SJCRH30 (cell line): ENCODE results near the gene PPP2R5C. TPM values are rescaled to one million over a fixed set of nuclear protein-coding genes. Genes with fewer than 3 reads are reported as not detected.

Experiments
- DNase-seq, 2 experiments: peaks; one replicate each; pipeline ENCODE4 v3.0.0-alpha.2; 2015 to 2020
- H3K27ac ChIP-seq: fragments of 250-450 bp; sonication (Bioruptor Pico); 2 replicates; pipeline ENCODE4 v1.5.1; 2020; ENCODE audit warnings: mild to moderate bottlenecking, moderate library complexity
- H3K27me3 ChIP-seq: fragments of 250-450 bp; sonication (Bioruptor Pico); 2 replicates; pipeline ENCODE4 v1.5.1; 2020; ENCODE audit warnings: mild to moderate bottlenecking, moderate library complexity
- H3K36me3 ChIP-seq: fragments of 250-450 bp; sonication (Bioruptor Pico); 2 replicates; pipeline ENCODE4 v1.5.1; 2020; ENCODE audit warnings: mild to moderate bottlenecking, moderate library complexity
- H3K4me1 ChIP-seq: fragments of 250-450 bp; sonication (Bioruptor Pico); 2 replicates; pipeline ENCODE4 v1.5.1; 2020; ENCODE audit warnings: mild to moderate bottlenecking, moderate library complexity
- H3K4me3 ChIP-seq: fragments of 250-450 bp; sonication (Bioruptor Pico); 2 replicates; pipeline ENCODE4 v1.5.1; 2020; ENCODE audit warnings: mild to moderate bottlenecking, moderate library complexity
- H3K9me3 ChIP-seq: fragments of 250-450 bp; sonication (Bioruptor Pico); replicated peaks from 2 replicates; pipeline ENCODE4 v1.5.1; 2020; ENCODE audit warnings: mild to moderate bottlenecking, moderate library complexity
- total RNA-seq: library from RNA; depleted of rRNA; stranded (reverse); fragments of >200 nt; shearing (Covaris generic); gene quantifications from 2 replicates; pipeline ENCODE4 v1.2.3, GENCODE V29; 2014

The PPP2R5C gene
- total RNA-seq, 1 experiment from 2014 or later: 161 TPM

DNA sequence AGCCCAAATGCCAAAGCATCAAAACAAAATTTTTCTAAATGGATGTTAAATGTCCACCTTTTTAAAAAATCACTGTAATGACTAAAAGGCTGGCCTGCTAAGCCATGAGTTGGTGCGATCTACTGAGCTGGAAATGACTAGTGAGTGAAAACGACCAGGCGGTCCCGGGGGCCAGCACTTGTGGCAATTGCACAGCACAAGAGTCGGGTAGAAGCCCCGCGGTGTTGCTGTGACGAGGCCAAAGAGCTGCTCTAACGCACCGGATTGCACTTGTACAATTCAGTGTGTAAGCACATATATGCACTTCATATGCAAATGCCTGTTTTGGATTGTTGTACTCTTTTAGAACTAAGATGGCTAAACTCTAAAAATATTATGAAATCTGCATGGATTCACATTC lies 138.7 kb downstream of the PPP2R5C start:
- Histone ChIP-seq H3K4me3 (no peak overlapping the region), H3K4me1 (no peaks in the 10 kb centered on the region), H3K9me3 (no peaks in the 10 kb centered on the region), H3K27me3 (no peaks in the 10 kb centered on the region), H3K27ac (no peak overlapping the region), H3K36me3 (peaks cover 50% of the 10 kb centered on the region)
- no peak for DNase-seq

DNA sequence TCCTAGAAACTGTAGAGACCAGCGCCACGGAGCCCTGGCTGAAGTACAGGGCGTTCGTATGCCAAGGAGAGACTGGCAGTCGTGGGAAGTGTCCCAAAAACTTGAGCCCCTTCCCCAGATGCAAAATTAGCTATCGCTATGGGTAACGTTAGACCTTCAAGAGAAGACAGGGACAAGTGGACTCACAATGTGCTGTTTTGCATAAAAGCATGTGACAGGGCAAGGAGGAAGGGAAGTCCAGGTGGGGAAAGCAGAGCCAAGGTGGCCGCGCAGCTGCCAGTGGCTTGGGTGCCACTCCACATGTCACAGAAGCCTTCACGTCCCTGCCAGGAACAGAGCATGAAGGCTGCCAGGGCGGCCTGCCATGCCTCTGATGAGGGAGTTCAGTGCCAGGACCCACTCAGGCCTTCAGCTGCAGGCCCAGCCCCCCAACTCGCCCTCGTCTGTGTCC lies 141.6 kb downstream of the PPP2R5C start:
- Histone ChIP-seq H3K4me1 (no peaks in the 10 kb centered on the region), H3K9me3 (no peaks in the 10 kb centered on the region), H3K36me3 (peaks cover 55% of the 10 kb centered on the region), H3K4me3 (no peak overlapping the region), H3K27me3 (no peaks in the 10 kb centered on the region), H3K27ac (no peak overlapping the region)
- DNase-seq: no peak

DNA sequence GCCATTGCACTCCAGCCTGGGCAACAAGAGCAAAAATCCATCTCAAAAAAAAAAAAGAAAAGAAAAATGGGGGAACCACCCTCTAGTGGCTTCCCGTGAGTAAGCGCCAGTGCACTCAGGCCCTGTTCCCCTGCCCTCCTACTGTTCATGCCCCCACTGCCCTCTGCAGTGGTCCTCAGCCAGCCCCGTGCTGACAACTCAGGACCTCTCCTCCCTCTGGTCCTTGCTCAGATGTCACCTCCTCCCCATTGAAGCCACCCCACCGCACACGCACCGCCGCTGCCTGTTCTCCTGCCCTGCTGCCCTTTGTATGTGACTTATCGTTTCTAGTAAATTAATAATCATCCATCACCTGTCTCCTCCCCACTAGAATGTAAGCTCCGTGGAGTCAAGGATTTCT lies 144.1 kb downstream of the PPP2R5C start:
- Histone ChIP-seq H3K4me1 (no peaks in the 10 kb centered on the region), H3K27ac (no peak overlapping the region), H3K4me3 (no peak overlapping the region), H3K27me3 (no peaks in the 10 kb centered on the region), H3K36me3 (peaks cover 56% of the 10 kb centered on the region), H3K9me3 (no peaks in the 10 kb centered on the region)
- no peak for DNase-seq

DNA sequence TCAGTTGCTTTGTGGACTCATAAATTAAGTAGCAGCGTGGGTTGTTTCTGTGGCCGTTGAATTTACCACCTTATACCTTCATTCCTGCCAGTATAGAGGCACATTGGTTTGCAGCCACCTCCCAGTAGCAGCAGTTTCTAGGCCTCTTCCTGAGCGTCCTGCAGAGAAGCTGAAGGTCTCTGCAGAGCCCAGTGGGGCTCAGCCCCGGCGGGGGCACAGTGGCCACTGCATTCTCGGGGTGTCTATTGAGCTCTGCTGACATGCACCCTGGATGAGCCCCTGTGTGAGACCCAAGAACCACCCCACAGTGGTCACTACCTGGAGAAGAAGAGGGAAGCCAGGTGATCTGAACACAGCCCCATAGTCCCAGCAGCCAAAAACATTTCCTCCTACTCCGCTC lies 145.1 kb downstream of the PPP2R5C start:
- H3K9me3 ChIP-seq: no peaks in the 10 kb centered on the region
- no peak overlapping the region for H3K27ac ChIP-seq
- peaks cover 53% of the 10 kb centered on the region for H3K36me3 ChIP-seq
- no peak overlapping the region for H3K4me3 ChIP-seq
- DNase-seq: no peak
- H3K27me3 ChIP-seq: no peaks in the 10 kb centered on the region
- H3K4me1 ChIP-seq: no peaks in the 10 kb centered on the region

DNA sequence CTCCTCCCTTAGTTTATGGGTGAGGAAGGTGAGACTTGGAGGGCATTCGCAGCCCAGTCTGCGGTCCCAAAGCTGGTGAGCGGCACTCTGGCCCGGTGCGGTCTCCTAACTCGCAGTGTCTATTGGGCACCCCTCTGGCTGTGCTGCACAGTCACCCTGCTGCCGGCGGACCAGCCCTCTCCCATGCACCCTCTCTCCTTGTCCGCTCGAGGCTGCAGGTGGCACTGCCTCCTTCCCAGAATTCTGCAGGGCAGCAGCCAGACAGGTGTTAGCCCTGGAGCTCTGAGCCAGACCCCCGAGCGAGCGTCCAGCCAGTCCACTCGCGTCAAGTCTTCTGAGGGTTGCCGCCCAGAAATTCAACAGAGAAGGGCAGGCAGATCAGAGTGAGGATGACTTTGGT lies 146.1 kb downstream of the PPP2R5C start:
- Histone ChIP-seq H3K36me3 (peaks cover 53% of the 10 kb centered on the region), H3K27me3 (no peaks in the 10 kb centered on the region), H3K4me1 (no peaks in the 10 kb centered on the region), H3K4me3 (no peak overlapping the region), H3K9me3 (no peaks in the 10 kb centered on the region), H3K27ac (no peak overlapping the region)
- no peak for DNase-seq

DNA sequence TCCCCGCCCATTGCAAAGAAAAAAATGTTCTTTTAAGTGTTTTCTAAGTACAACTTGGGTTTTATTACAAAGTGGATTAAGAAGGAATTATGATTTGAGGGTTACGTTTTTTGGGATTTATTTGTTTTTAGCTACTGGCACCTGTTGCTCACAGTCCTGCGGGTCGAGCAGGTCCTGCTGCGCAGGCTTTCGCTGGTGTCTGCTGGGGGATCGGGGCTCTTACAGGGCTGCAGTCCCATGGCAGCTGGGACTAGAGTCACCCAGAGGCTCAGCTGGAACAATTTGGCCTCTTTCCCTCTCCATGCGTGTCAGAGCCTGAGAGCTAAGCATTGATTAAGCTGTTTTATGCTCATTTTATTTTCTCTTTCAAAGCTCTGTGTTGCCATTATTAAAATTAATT lies 147.3 kb downstream of the PPP2R5C start:
- Histone ChIP-seq H3K4me3 (no peak overlapping the region), H3K9me3 (no peaks in the 10 kb centered on the region), H3K36me3 (peaks cover 56% of the 10 kb centered on the region), H3K27ac (no peak overlapping the region), H3K4me1 (no peaks in the 10 kb centered on the region), H3K27me3 (no peaks in the 10 kb centered on the region)
- no peak for DNase-seq

DNA sequence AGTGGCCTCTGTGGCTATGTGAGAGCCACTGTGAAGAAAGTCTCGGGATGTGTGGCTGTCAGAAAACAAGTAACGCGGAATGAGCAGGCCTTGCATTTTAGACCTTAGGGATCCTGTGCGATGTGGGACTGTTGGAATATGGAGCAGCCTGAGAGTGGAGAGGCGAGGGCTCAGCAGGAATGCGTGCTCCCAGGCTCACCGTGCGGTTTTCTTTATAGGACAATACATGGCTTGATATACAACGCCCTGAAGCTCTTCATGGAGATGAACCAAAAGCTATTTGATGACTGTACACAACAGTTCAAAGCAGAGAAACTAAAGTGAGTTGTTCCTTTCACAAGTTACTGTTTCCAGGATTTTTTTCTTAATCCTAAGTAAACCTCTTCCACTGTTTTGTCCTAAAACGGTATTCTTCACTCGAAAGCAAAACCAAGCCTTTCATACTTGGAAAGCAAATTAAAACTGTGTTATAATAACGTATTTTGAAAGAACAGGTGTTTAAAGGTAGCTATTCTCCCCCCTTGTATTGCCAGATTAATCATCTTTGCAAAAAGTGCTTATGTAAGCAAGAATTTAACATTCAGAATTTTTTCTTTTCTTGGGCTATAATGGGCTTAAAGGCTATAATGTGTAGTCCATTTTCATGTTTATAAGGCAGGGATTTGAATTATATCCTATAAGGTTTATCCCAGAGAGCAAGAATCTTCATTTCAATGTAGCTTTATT lies 148.0 kb downstream of the PPP2R5C start:
- Histone ChIP-seq H3K36me3 (peaks cover 53% of the 10 kb centered on the region), H3K4me3 (no peak overlapping the region), H3K27me3 (no peaks in the 10 kb centered on the region), H3K27ac (no peak overlapping the region), H3K4me1 (no peaks in the 10 kb centered on the region), H3K9me3 (no peaks in the 10 kb centered on the region)
- DNase-seq: no peak

DNA sequence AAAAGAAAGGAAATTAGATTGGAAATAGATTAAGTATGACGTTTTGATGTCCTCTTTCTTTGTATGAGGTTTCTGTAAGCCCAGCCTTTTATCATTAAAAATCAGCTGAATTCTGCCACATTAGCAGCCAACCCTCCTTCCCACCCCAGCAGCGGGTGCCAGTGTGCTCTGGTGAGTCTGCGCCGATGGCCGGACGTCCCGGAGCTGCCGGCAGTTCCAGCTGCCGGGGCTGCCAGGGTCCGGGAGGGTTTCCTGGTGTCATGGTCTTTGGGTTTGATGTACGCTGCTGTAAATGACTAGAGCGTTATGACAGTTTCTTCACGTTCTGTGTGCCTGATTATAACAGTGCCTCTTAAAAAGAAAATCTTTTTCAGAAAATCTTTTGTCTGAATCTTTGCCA lies 151.3 kb downstream of the PPP2R5C start:
- H3K9me3 ChIP-seq: no peaks in the 10 kb centered on the region
- no peak for DNase-seq
- H3K36me3 ChIP-seq: peaks cover 29% of the 10 kb centered on the region
- H3K4me1 ChIP-seq: no peaks in the 10 kb centered on the region
- H3K27ac ChIP-seq: no peak overlapping the region
- H3K27me3 ChIP-seq: no peaks in the 10 kb centered on the region
- H3K4me3 ChIP-seq: no peak overlapping the region

DNA sequence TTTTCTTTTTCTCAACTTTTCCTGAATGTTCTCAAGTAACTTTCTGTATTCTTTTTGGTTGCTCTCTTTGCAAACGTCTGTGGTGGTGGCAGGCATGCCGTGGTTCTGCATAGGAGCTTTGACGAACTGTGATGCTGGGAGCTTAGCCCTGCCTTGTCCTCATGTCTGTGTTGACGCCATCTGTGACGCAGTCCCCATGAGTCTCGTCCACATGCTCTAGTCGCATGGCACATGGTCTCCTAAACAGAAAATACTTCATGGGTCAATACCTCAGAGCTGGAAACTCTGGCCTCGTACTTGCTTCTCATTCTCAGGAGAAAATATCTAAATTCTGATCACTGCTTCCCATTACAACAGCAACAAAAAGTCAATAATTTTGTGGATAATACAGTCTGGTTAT lies 152.6 kb downstream of the PPP2R5C start:
- no peak for DNase-seq
- Histone ChIP-seq H3K9me3 (no peaks in the 10 kb centered on the region), H3K4me1 (no peaks in the 10 kb centered on the region), H3K27ac (no peak overlapping the region), H3K27me3 (no peaks in the 10 kb centered on the region), H3K4me3 (no peak overlapping the region), H3K36me3 (peaks cover 27% of the 10 kb centered on the region)

DNA sequence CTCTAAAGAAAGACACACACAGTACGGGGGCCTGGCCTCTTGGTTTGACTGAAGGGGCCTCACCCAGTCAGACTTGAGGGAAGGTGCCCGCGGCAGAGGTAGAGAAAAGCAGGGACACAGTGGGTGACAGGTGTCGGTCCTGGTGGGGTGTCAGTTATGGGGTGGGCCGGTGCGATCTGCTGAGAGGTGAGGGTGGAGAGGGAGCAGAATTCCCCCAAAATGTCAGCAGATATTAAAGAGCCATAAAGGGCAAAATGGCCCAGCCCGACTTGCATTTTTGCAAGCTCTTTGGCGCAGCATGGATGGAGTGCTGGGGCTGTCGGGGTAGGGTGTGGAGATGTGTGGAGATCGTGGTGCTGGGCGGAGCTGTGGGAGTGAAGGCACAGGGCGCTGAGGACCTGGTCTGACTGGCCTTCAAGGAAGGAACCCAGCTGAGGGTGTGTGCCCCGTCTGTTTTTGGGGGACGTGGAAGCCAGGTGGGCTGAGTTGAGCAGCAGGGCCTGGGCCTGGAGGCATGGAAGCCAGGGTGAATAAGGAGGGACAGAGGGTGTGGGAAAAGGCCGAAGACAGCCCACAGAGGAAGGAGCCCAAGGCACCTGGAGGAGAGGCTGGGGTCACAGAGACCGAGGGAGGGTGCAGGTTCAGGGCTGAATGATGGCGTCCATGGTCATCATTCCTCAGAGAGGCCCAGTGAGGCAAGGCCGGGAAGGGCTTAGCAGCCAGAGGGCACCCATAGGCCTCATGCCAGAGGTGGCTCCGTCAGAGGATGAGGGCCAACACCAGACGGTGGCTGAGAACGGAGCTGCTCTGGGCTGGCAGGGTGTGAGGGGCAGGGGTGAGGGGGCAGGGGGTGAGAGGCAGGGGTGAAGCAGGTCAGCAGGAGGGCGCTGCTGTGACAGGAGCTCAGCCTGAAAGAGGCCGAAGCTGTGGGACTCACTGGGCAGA lies 154.6 kb downstream of the PPP2R5C start:
- Histone ChIP-seq H3K36me3 (peaks cover 20% of the 10 kb centered on the region), H3K27me3 (no peaks in the 10 kb centered on the region), H3K4me1 (no peaks in the 10 kb centered on the region), H3K27ac (no peak overlapping the region), H3K4me3 (no peak overlapping the region), H3K9me3 (no peaks in the 10 kb centered on the region)
- no peak for DNase-seq

DNA sequence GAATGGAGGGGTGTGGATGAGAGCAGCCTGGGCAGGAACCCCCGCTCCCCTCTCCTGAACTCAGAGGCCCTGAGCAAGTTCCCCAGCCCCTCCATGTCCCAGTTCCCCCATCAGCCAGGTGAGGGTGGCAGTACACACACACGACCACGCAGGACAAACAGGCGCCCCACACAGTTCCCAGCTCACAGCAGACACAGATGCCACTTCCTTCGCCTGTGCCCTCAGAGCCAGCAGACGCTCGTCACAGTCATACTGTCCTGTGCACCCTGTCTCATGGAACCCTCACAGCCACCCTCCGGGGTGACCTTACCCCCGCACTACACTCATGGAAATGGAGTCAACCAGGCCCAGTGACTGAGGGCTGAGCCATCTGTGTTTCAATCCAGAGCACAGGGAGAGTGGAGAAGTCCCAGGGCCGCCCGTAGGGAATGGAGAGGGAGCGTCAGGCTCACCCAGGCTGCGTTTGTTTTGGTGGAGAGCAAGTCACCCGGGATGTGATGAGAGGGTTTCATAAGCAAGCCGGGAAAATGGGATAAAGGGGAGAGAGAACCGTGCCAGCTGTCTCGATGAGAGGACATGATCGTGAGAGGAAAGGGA lies 155.4 kb downstream of the PPP2R5C start:
- Histone ChIP-seq H3K4me3 (no peak overlapping the region), H3K27me3 (no peaks in the 10 kb centered on the region), H3K27ac (no peak overlapping the region), H3K4me1 (no peaks in the 10 kb centered on the region), H3K9me3 (no peaks in the 10 kb centered on the region), H3K36me3 (peaks cover 17% of the 10 kb centered on the region)
- no peak for DNase-seq

DNA sequence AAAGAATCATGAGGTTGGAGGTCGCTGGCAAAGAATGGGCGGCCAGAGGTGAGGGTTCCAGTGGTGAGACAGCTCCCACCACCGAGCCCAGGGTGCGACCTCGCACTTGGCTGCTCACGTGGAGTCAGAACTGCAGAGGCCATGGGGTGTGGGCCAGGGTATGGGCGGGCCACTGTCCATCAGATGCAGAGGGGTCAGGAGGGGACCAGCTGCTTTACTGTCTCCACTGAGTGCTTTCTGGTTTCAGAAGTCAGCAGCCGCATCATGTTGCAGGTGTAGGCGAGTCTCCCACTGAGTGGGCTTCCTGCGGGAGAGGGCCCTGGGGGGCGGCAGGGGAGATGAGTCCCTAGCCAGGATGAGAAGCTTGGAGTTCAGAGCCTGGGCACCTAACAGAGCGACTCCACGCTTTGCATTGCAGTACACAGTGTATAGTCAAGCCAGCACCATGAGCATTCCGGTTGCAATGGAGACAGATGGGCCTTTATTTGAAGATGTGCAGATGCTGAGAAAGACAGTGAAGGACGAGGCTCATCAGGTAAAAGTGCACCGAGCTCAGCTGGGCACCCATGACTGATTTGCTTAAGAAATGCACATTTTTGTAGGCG lies 156.0 kb downstream of the PPP2R5C start:
- no peak for DNase-seq
- H3K36me3 ChIP-seq: peaks cover 11% of the 10 kb centered on the region
- H3K4me1 ChIP-seq: no peaks in the 10 kb centered on the region
- H3K27me3 ChIP-seq: no peaks in the 10 kb centered on the region
- H3K27ac ChIP-seq: no peak overlapping the region
- H3K9me3 ChIP-seq: no peaks in the 10 kb centered on the region
- no peak overlapping the region for H3K4me3 ChIP-seq

DNA sequence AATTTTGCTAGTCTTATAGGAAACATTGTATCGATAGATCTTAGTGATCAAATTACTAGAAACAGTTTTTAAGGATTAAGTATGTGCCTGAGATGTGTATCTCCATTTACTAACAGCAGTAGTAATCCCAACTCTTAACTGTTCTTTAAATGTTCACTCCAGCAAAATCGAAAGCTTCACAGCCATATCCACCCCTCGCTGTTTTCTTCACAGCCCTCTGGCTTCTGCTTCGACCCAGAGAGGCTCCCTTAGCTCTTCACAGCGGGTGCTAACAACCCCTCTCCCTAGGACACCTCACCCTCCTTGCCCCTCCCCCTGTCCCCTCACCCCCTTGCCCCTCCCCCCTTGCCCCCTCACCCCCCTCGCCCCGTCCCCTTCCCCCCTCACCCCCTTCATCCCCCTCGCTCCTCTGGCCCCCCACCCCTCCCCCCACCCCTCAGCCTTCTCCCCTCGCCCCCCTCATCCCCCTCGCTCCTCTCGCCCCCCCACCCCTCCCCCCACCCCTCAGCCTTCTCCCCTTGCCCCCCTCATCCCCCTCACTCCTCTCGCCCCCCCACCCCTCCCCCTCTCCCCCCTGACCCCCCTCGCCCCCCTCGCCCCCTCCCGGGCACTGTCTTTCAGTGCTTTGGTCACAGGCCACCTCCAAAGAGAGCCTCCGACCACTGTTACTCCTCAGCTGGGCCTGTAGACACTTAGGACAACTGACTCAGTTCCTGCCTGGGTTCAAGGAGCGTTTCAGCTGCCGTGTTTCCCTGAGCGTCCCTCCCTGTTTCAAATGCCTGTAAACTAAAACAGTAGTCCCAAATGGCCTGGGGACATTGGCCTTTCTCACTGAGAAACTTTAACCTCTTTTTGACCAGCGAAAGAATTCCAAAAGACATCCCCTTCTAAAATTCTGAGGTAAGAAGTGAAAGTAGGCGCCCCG lies 156.8 kb downstream of the PPP2R5C start:
- Histone ChIP-seq H3K4me1 (no peaks in the 10 kb centered on the region), H3K27me3 (no peaks in the 10 kb centered on the region), H3K4me3 (no peak overlapping the region), H3K36me3 (peaks cover 9% of the 10 kb centered on the region; the same call in 1 of the 2 replicates), H3K9me3 (no peaks in the 10 kb centered on the region), H3K27ac (no peak overlapping the region)
- no peak for DNase-seq

DNA sequence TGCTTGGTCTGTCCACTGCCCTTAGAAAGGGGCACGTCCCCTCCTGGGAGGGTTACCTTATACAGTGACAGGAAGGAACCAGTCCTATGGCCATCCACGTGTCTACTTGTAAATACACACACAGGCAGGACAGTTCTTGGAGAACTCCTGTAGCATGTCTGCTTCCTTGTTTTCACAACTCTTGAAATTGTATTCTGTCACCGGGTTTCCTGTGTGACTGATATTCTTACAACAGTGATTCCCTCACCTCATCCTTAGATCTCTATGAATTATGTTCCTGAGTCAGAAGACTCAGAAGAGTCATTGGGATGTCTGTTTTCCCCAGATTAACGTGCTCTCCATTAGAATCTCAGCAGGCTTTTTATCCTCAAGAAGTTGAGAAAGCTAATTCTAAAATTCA lies 158.8 kb downstream of the PPP2R5C start:
- Histone ChIP-seq H3K4me3 (no peak overlapping the region), H3K36me3 (0 out of 2 replicates have a peak, but pooled peaks cover 4% of the 10 kb centered on the region), H3K27ac (no peak overlapping the region), H3K27me3 (no peaks in the 10 kb centered on the region), H3K4me1 (no peaks in the 10 kb centered on the region), H3K9me3 (no peaks in the 10 kb centered on the region)
- no peak for DNase-seq
